Lower leg skin (tissue), 3 donors: ENCODE results near the gene TPSAB1.

ENCODE experiments used
- CTCF ChIP-seq, 3 donors: fragments of 450-650 bp; IDR thresholded peaks; one replicate each; pipeline ENCODE4 v1.5.1; 2016; ENCODE audit warnings: antibody characterized with exemption in 3 of 3, mild to moderate bottlenecking in 3 of 3, moderate library complexity in 2 of 3
- POLR2A ChIP-seq, 2 donors: fragments of 450-650 bp; IDR thresholded peaks; one replicate each; pipeline ENCODE4 v1.6.1; 2016 to 2017; ENCODE audit warnings: antibody characterized with exemption in 2 of 2, mild to moderate bottlenecking in 1 of 2, moderate library complexity in 1 of 2

- no peak for TF ChIP-seq CTCF (IDR thresholded peaks at IDR 0.05)
- TF ChIP-seq POLR2A (IDR thresholded peaks at IDR 0.05): no peak
Measured at GRCh38 chr16:1279081-1279944, 38.8 kb downstream of the TPSAB1 start.
